GM18508 (cell line): Measurements from ENCODE around the gene MLX.
"Not testable (repeated sequence)": the region's sequence is repeated elsewhere in the genome, so short reads cannot be mapped to it uniquely, and the experiment has no call there.

Source experiments
- ATAC-seq: cut with Tn5 transposase; IDR thresholded peaks from one replicate; pipeline ENCODE4 v1.9.1; 2021; ENCODE audit warnings: moderate number of reproducible peaks; ENCODE audit not compliant: insufficient read depth, unreplicated experiment

MLX gene

DNA sequence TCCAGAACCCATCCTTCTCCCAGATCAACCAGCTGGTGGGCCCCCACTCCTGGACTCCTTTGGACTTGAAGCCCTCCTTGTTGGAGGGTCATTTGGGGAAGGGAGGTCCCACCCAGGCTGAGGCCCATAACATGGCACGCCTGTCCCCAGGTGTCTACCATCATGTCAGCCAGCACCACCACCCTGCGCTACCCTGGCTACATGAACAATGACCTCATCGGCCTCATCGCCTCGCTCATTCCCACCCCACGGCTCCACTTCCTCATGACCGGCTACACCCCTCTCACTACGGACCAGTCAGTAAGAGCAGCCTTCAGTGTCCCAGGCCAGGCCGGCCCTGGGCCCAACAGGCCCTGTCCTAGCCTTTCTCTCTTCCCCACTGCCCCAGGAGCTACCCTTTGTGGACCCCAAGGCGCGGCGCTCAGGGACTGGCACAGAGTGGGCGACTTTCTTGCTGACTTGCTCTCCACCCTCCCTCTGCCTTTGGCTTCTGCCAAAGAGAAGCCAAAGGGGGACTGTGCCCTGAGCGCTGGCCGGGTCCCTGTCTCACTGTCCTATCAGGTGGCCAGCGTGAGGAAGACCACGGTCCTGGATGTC lies 46.9 kb downstream of the MLX start:
- ATAC-seq, result no peak

DNA sequence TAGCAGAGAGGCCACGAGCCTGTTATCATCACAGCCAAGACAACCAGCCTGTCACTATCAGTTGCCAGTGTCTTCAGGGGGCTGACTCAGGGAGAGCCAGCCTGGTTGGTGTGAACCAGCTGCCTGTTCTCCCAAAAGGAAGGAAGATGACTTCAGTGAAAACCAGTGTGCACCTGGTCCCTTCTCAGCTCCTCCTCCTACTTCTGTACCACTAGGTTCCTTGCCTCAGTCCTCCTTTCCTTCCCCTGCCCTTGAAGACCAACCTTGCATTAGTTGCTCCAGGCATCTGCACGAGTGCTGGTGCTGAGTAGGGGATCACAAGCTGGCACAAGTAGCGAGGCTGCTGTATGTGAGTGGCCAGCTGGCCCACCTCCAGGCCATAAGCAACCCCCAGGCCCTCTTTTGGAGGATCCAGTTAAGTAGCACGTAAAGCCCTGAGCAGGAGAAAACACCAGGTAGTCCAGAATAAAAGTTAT lies 51.1 kb downstream of the MLX start:
- ATAC-seq, result peak; percentile 22

DNA sequence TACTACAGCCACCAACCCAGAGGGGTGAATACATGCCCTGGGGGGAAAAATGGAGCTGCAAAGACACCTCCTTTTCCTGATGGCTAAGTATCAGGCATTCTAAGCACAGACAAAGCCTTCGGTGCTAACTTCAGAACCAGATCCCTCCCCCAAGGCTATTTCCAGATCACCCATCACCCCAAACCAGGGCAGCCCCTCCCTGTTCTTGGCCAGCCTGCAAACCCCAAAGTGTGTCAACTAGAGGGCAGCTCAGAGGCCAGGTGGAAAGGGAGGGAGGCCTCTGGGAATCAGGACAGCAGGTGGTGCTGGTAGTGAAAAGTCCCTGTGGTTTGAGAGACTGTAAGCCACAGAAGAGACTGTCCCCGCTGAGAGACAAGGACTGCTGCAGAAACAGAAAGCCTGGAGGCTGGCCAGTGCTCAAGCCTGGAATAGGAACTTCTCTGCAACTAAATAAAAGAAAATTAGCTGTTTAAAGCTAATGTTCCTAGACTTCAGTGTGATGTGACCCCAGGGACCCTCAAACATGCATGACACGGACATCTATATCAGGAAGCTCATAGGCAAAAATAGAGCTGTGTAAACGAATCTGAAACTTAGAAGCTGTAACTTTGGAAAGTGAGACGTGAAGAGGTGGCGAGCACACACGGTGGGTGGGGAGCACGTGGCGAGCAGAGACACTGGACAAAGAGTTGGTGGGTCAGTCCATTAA lies 51.7 kb downstream of the MLX start:
- peak; percentile 59 for ATAC-seq

DNA sequence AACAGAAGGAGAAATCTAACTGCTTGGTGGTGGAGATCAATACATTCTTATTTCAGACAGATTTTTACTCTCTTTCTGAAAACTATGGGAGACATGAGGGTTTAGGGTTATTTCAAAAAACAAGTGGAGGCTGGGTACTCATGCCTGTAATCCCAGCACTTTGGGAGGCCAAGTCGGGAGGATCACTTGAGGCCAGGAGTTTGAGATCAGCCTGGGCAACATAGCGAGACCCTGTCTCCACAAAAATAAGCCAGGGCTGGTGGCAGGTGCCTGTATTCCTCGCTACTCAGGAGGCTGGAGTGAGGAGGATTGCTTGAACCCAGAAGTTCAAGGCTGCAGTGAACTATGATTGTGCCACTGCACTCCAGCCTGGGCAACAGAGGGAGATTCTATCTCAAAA lies 55.1 kb downstream of the MLX start:
- not testable (repeated sequence) for ATAC-seq
